COLO668 (cell line): Measurements from ENCODE around the gene KRTAP12-4.
"Not testable (repeated sequence)": the region's sequence is repeated elsewhere in the genome, so short reads cannot be mapped to it uniquely, and the experiment has no call there.

Experiments
- DNase-seq: peaks from one replicate; lab custom pipeline; 2025; ENCODE audit not compliant: unreplicated experiment; lab: John Stamatoyannopoulos, UW

Gene KRTAP12-4

DNA sequence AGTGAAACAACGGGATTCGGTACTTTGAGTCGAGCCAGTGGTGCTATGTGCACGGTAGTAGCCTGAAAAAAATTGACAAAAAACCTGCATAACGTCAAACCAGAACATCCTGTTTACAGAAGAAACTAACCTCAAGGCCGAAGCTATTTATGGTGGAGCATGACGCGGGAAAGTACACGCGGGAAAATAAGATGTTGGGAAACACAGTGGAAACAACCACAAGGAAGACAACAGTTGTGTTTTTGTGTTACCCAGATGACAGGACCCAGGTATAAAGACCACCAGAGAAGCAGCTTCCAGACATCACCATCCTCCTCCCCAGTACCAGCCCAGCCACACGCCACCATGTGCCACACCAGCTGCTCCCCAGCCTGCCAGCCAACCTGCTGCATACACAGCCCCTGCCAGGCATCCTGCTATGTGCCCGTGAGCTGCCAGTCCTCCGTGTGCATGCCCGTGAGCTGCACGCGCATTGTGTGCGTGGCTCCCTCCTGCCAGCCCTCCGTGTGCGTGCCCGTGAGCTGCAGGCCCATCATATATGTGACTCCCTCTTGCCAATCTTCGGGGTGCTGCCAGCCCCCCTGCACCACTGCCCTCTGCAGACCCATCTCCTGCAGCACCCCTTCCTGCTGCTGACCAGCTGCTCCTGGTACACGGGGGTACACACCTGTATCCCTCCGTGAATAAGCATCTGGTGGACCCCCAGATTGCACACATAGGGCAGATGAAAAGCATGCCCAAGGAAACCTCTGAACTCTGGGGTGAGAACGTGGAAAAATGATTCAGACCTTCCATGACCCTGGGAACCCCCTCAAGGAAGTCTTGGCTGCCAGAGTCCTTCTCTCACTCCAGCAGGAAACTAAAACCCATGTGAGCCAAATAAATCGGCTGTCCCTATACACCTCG is 3.4 kb upstream of the KRTAP12-4 start, which contains the start of gene KRTAP12-3:
Gene KRTAP12-3, plus strand, starts transcription at position 298 of the 906 bp plus-strand sequence. Its CDS starts 48 bp downstream, at position 346.
- DNase-seq, result no peak

DNA sequence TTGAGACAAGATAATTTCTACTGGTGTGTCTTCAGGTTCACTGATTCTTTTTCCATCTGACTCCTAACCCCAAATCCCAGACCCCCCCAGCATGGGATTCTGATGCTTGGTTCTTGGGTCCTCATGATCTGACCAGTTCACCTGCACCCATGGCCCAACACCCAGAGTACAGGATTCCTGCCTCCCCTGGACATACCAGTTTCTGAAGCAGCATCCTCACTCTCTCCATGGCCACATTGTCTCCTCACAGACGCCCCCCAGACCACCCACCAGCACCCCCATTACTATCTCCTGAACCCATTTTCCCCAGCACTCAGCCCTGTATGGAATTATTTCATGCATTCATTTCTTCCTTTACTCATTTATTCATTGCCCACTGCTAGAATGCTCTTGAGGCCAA is 2.4 kb upstream of the KRTAP12-4 start:
- no peak for DNase-seq

DNA sequence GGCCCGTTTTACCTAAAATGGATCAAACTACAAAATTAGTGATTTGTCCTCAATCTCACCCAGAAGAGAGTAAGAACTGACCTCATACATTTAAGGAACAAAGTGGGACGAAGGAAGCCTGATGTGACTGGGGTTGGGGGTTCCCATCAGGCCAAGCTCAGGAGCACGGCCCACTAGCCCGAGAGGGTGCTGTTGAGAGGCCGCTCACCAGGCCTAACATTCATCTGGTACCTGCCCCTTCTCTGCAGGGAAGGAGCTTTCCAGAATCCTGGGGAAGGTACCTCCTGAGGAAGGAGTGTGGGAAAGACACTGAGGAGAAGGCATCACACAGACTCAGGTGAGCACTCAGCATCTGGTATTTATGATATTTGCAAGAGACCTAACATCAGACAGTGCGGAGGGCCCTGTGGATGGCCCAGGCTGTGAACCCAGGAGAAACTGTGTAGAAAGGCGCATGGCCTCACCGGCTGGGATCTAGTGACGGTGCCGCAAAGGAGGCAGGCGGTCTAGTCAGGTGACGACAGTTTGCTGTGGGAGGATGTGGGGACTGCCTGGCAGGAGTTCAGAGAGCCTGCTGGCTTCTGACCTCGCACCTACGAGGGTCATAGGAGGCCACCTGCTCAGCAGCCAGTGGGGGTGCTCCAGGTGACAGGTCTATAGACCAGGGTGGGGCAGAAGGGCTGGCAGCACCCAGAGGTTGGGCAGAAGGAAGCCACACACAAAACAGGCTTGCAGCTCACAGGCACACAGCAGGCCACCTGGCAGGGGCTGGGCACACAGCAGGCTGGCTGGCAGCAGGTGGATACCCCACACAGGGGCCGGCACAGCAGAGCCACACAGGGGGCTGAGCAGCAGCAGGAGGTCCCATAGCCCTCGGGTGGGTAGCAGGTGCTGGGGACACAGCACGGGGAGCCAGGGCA is 543 bp downstream of the KRTAP12-4 start:
- DNase-seq, result peak; percentile 33

DNA sequence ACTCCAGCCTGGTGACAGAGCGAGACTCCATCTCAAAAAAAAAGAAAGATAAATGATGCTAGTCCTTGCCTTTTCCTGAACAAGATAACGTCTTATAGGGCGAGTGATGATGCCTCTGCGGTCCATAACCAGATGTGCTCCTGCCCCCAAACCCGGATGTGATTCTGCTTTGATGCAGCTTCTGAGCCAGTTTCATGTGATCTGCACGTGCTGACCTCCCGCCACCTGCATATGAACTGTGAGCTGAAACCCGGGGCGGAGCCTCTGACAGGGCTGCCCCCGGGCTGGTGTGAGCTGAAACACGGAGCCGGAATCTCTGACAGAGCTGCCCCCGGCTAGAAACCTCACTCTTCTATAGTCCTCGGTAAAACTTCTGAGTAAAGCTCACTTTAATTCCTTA is 1.3 kb downstream of the KRTAP12-4 start:
- DNase-seq, result no peak

DNA sequence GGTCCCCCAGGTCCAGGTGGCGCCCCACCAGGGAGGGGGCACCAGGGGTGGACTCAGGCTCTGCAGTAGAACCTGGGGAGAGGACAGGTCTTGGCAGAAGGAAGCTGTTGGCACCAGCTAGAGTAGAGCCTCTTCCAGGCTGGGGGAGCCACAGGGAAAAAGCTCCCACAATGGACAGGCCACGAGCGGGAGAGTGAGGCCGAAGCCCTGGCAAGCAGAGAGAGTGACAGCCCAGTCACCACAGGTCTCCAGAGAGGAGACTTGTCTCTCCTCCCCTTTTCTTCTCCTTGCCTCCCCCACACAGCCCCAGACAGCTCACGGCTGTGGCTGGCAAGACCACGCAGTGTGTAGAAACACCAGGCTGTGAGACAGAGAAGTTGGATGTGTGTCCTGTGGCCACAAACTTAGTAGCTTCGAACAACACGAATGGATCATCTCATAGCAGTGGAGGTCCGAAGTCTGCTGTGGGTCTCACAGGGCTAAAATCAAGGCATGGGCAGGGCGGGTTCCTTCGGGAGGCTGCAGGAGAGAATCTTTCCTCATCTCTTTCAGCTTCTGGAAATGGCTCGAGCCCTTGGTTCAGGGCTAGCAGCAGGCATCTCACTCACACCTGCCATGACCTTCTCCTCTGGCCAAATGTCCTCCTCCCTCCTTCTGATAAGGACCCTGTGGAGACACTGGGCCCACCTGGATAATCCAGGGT is 3.3 kb downstream of the KRTAP12-4 start:
- DNase-seq, result no peak

DNA sequence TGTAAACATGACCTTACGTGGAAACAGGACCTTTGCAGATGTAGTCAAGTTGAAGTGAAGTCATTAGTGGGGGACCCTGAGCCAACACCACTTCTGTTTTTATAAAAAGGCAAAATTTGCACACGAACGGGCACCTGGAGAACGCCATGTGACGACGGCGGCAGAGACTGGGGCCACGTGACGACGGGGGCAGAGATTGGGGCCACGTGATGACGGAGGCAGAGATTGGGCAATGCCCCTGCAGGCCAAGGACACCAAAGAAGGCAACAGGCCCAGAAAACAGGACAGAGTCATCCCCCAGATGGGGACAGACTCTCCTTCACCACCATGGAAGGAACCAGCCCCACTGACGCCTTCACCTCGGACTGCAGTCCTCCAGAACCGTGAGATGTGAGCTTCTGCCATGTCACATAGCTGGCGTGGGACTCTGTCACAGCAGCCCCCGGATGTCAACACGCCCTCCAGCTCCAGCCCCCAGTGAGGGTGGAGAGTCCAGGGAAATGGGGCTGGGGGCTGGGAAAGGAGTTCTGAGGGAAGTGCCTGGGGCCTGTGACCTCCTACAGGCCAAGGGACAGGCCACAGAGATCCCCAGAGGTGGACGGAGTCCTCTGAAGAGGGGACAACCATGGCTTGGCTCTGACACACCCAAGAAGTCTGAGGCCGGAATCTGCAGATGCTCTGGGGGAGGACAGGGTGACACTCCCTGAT is 4.0 kb downstream of the KRTAP12-4 start:
- DNase-seq, result no peak

DNA sequence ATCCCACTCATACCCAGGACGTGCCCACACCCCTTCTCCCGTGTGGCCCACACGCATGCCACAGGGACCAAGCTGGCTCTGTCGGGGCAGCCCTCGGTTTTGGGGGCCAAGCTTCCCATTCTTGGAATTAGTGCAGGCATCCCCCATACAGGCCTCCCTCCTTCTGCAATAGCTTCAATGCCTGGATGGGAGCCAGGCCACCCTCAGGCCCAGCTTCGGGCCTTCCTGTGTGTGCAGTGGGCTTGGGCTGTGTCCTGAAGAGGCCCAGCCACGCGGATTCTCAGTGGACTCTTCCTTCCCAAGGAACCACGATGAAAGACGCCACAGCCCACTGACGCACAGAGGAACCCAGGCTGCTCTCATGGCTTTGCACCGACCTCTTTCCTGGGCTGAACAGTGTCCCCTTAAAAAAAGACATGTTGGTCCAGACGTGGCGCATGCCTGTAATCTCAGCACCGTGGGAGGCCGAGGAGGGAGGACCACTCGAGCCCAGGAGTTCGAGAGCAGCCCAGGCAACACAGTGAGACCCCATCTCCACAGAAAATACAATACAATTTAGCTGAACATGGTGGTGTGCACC is 4.8 kb downstream of the KRTAP12-4 start:
- DNase-seq, result no peak

DNA sequence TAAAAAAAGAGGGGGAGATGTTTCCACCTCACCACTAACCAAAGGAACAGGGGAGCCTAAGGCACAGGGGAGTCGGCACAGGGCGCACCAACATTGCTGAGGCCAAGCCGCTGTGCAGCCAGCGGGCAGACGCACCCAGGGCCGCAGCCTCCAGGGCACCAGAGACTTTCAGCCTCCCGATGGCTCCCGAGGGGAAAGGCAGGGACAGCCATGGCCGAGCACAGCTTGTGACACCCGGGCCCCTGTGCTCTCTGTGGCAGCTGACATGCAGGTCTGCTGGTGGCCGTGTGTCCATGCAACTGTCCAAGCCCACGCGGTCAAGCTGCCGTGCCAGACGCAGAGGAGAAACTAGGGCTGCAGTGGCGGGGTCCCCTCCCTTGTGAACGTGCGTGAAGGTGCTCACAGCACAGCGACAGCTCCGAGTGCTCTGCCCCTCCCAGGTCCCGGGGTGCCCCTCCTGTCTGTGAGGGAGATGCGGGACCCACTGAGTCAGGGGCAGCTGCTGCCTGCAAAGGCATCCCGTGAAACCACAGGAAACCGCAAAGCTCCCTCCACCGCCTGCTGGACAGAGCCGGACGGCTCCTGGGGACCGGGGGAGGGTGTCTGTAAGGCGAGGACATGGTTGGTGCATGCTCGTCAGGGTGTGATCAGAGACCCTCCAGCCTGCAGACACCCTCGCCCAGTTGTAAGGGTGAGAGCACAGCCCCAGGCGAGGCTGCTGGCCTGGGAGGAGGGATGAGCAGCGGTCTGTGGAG is 5.7 kb downstream of the KRTAP12-4 start:
- no peak for DNase-seq

DNA sequence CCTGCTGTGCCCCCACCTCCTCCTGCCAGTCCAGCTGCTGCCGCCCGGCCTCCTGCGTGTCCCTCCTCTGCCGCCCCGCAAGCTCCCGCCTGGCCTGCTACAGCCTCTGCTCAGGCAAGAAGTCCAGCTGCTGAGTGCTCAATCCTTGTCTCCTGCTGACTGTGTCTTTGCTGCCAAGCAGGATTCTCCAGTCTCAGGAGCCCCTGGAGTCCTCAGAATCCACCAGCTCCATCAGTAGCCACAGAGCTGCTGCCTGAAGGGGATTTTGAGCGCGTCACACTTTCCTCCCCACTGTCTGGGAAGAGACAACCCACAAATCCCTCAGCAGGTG is 7.3 kb downstream of the KRTAP12-4 start:
- no peak for DNase-seq

DNA sequence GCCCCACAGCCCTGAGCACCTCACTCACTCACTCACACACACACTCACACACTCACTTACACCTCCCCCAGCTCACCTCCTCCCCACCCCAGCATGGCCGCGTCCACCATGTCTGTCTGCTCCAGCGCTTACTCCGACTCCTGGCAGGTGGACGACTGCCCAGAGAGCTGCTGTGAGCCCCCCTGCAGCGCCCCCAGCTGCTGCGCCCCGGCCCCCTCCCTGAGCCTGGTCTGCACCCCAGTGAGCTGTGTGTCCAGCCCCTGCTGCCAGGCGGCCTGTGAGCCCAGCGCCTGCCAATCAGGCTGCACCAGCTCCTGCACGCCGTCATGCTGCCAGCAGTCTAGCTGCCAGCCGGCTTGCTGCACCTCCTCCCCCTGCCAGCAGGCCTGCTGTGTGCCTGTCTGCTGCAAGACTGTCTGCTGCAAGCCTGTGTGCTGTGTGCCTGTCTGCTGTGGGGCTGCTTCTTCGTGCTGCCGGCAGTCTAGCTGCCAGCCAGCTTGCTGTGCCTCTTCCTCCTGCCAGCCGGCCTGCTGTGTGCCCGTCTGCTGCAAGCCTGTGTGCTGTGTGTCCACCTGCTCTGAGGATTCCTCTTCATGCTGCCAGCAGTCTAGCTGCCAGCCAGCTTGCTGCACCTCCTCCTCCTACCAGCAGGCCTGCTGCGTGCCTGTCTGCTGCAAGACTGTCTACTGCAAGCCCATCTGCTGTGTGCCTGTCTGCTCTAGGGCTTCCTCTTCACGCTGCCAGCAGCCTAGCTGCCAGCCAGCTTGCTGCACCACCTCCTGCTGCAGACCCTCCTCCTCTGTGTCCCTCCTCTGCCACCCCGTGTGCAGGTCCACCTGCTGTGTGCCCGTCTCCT is 7.9 kb downstream of the KRTAP12-4 start, which contains the start of gene KRTAP10-11:
Gene KRTAP10-11, plus strand, starts transcription at position 49 of the 856 bp plus-strand sequence. Its CDS starts 45 bp downstream, at position 94.
- peak; percentile 24 for DNase-seq

DNA sequence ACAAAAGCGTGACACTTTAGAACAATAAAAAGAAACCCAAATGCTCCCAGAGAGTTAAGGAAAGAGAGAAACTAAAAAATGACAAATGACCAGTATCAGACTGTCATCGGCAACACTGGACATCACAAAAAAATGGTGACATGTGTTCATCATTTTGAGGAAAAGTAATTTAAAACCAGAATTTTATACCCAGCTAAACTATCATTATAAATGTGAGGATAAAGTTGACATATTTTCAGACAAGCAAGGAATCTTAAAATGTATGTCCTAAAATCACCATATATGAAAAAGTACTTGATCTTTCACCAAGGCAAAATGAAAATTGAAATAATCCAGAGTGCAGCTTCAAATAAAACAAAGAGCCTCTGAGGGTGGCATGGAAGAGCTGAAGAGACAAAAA is 9.6 kb downstream of the KRTAP12-4 start:
- no peak for DNase-seq

DNA sequence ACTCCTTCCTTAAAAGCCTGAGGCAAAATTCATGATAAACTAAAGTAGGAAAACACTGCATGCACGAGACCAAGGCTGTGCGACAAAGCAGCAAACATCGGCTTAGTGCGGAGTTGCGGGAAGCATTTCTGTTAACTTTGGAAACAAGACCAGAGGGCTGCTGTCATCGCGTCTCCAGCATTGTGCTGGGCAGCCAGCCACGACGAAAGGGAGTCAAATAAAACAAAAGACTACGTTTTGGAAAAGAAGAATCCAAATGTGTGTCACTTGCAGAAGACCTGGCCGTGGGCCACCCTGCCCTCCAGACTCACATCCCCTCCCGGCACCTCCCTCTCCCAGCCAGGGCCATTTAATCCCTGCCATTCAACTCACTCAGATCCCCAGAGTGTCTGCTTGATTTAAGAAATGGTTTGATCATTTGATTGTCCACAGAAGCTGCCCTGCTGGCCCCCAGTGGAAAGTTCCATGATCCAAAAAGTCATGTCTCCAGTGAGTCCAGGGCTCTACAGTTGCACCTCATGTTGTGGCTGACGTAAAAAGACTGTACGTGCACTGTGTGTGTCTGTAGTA is 10.6 kb downstream of the KRTAP12-4 start:
- DNase-seq, result no peak

DNA sequence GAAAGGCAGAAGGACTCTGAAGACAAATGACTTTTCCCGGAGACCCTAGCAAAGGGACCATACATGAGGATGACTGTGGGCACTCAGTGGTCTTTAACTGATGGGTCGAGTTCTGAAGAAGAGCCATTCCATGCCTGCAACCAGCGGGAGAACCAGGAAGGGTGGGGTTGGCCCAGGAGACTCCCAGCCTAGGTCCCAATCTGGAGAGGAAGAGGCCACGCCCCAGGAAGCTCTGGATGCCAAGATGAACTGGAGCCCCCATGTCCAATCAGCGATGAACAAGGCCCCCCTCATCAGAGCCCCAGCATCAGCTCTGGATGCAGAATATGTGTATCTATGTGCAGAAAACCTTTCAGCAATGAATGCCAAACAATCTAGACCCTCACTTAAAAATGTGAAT is 13.7 kb downstream of the KRTAP12-4 start:
- no peak for DNase-seq

DNA sequence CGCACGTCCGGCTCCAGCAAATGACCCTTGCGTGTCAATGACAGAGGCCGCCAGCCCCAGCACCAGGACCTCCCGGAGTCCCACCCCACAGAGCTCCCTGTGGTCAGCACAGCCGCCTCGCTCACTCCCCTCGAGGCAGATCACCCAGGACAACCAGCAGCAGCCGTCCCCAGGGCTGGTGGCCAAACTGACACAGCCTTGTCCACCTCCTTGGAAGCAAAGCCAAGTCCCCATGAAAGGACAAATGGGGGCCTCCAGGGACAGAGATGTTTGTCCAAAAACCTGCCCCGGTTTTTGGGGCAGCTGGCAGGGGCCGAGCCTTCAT is 15.2 kb downstream of the KRTAP12-4 start:
- no peak for DNase-seq

DNA sequence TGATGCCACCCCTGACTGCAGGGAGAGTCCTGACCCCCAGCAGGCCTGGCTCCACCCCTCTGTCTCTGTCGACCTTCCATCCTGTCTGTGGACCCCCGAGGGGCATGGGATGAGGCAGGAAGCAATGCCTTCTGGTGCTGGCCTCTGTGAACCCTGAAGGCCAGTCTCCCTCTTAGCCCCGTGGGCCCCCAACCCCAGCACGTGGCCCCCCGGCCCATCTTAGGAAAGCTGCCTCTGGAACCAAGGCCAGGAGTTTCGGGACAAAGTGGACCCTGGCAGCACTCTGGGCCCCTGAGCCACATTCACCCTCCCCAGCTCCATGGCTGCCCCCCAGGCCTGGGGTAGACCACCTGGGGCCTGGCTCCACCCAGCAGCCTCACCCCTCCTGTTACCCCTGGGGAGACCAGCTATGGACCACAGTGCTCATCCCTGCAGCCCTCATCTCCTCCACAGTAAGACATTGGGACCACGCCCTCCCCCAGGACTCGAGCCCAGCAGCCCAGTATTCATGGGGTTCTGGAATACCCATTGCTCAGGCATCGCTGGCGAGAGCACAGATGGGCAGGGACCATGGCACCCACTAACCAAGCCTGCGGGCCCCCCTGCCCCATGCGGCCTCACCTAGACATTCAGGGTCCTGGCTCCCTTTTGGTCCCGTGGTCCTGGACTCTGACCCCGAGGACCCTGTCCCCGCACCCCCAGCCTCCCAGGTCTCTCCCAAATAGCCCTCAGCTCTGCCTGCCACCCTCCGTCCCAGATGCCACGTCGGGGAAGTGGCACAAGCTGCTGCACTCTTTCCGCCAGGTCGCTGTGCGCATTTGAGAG is 15.7 kb downstream of the KRTAP12-4 start:
- DNase-seq, result not testable (repeated sequence)

DNA sequence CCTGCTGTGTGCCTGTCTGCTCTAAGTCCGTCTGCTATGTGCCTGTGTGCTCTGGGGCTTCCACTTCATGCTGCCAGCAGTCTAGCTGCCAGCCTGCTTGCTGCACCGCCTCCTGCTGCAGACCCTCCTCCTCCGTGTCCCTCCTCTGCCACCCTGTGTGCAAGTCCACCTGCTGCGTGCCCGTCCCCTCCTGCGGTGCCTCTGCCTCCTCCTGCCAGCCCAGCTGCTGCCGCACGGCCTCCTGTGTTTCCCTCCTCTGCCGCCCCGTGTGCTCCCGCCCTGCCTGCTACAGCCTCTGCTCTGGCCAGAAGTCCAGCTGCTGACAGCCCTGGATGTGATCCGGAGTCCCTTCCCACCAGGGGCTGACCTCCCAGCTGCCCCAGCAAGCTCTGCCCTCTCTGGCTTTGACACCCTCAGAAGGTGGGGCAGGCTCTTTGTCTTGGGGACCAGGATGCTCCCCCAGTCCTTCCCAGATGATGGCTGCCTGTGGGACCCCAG is 16.6 kb downstream of the KRTAP12-4 start:
- DNase-seq, result not testable (repeated sequence)
